ENCODE results near the gene DDX3X. TPM values are rescaled to one million over a fixed set of nuclear protein-coding genes. Genes with fewer than 3 reads are reported as not detected.
A peak's percentile ranks its signal among the peaks of the same experiment; 100 is the strongest.
"Not testable (repeated sequence)": the region's sequence is repeated elsewhere in the genome, so short reads cannot be mapped to it uniquely, and the experiment has no call there.

The DDX3X gene
- total RNA-seq (2014; rRNA removed; shearing (Covaris generic)) (69.6 and 75.1 TPM in 2 replicates), total RNA-seq (2022) (85.0 and 96.4 TPM in 2 replicates), Bru-seq, nascent RNA (percentile 96 among the genes with signal in this experiment), BruChase-seq, experiment 1, labeled RNA remaining after a 6-hour chase (percentile 84 among the genes with signal in this experiment), BruChase-seq, experiment 2, labeled RNA remaining after a 2-hour chase (percentile 89 among the genes with signal in this experiment)
- long read RNA-seq, full-length matches to known transcripts = 3 of 26 reads
- long read RNA-seq, partial matches to known transcripts = 6 of 26 reads
- long read RNA-seq, other reads (novel, unspliced or antisense) = 17 of 26 reads

- no TSS peak for BruUV-seq (replicated peaks)
- peak; percentile 90 for DNase-seq (ENCODE audit: low spot score)
- peak within 1 kb of the TSS; percentile 97 for H3K4me2 ChIP-seq (ENCODE audit: low read length)
- H3K9me2 ChIP-seq (ENCODE audit: insufficient read depth, low read length) = no peaks in the 10 kb centered on the region
- H2AFZ ChIP-seq (ENCODE audit: low read length) = peak within 1 kb of the TSS; percentile 71
- peak within 1 kb of the TSS; percentile 100 for H3K4me3 ChIP-seq (ENCODE audit: low read depth, low read length, poor library complexity, severe bottlenecking)
- TF ChIP-seq CTCF (conservative IDR thresholded peaks at IDR 0.05; ENCODE audit: low read length) = no peak
- TF ChIP-seq EZH2phosphoT487 (IDR thresholded peaks at IDR 0.05; ENCODE audit: borderline replicate concordance, low read depth, low read length) = no peak
- H4K20me1 ChIP-seq (ENCODE audit: insufficient read depth, low read length) = peaks cover 33% of the 10 kb centered on the region
- H3K4me1 ChIP-seq (ENCODE audit: insufficient read depth, low read length, poor library complexity, severe bottlenecking) = peaks cover 50% of the 10 kb centered on the region
- H3K79me2 ChIP-seq (ENCODE audit: insufficient read depth, low read depth, low read length) = peaks cover 61% of the 10 kb centered on the region
- peaks cover 46% of the 10 kb centered on the region for H3K36me3 ChIP-seq (ENCODE audit: insufficient read depth, low read length)
- CTCF ChIA-PET (ENCODE audit: unreplicated experiment) = interaction anchor here (0.6 kb wide), 1 partner anchor 54 kb away, joined by 6 read pairs; no protein-coding TSS in a partner anchor
- peak within 1 kb of the TSS; percentile 93 for H3K27ac ChIP-seq (ENCODE audit: low read depth, low read length, poor library complexity, severe bottlenecking)
- intact Hi-C loops (cut with micrococcal nuclease; ENCODE audit: unreplicated experiment) = loop anchor here (1.0 to 10.0 kb wide), 5 partner anchors 58 to 599 kb away; partner anchors contain the start of genes MED14 and USP9X
- POLR2A ChIA-PET = interaction anchor here (0.6 to 1.3 kb wide), 7 partner anchors 9 to 436 kb away, joined by 3 to 9 read pairs (median 3); partner anchors contain the start of gene USP9X
- no peaks in the 10 kb centered on the region for H3K9me3 ChIP-seq (ENCODE audit: low read length)
These were observed at the start of gene DDX3X for GRCh38 chrX:41333744-41334362. Gene DDX3X (plus strand): TSS chrX:41334162. CDS start chrX:41334253, 91 bp downstream.

GRCh38 chrX:41285928-41286327 is 48.0 kb upstream of the DDX3X start:
- H3K79me2 ChIP-seq (ENCODE audit: insufficient read depth, low read depth, low read length); DNase-seq (ENCODE audit: low spot score); CTCF ChIA-PET (ENCODE audit: unreplicated experiment); BruUV-seq (replicated peaks); H2AFZ ChIP-seq (ENCODE audit: low read length); H3K9me3 ChIP-seq (ENCODE audit: low read length); H3K4me1 ChIP-seq (ENCODE audit: insufficient read depth, low read length, poor library complexity, severe bottlenecking); H3K27ac ChIP-seq (ENCODE audit: low read depth, low read length, poor library complexity, severe bottlenecking); POLR2A ChIA-PET; H4K20me1 ChIP-seq (ENCODE audit: insufficient read depth, low read length); H3K4me2 ChIP-seq (ENCODE audit: low read length); H3K9me2 ChIP-seq (ENCODE audit: insufficient read depth, low read length); intact Hi-C loops (cut with micrococcal nuclease; ENCODE audit: unreplicated experiment); H3K4me3 ChIP-seq (ENCODE audit: low read depth, low read length, poor library complexity, severe bottlenecking); H3K36me3 ChIP-seq (ENCODE audit: insufficient read depth, low read length): not testable (repeated sequence)

- no peaks in the 10 kb centered on the region for H3K9me2 ChIP-seq (ENCODE audit: insufficient read depth, low read length)
- BruUV-seq (replicated peaks) = no TSS peak
- ChIA-PET CTCF (ENCODE audit: unreplicated experiment) (no interaction called here), POLR2A (no interaction called here)
- no peaks in the 10 kb centered on the region for H3K4me1 ChIP-seq (ENCODE audit: insufficient read depth, low read length, poor library complexity, severe bottlenecking)
- TF ChIP-seq EZH2phosphoT487 (IDR thresholded peaks at IDR 0.05; ENCODE audit: borderline replicate concordance, low read depth, low read length) (no peak), CTCF (conservative IDR thresholded peaks at IDR 0.05; ENCODE audit: low read length) (no peak)
- H3K4me2 ChIP-seq (ENCODE audit: low read length) = no peak overlapping the region
- intact Hi-C loops (cut with micrococcal nuclease; ENCODE audit: unreplicated experiment) = no loop called here
- no peaks in the 10 kb centered on the region for H3K79me2 ChIP-seq (ENCODE audit: insufficient read depth, low read depth, low read length)
- no peaks in the 10 kb centered on the region for H4K20me1 ChIP-seq (ENCODE audit: insufficient read depth, low read length)
- H3K27ac ChIP-seq (ENCODE audit: low read depth, low read length, poor library complexity, severe bottlenecking) = no peak overlapping the region
- no peak overlapping the region for H2AFZ ChIP-seq (ENCODE audit: low read length)
- no peaks in the 10 kb centered on the region for H3K36me3 ChIP-seq (ENCODE audit: insufficient read depth, low read length)
- H3K4me3 ChIP-seq (ENCODE audit: low read depth, low read length, poor library complexity, severe bottlenecking) = no peak overlapping the region
- DNase-seq (ENCODE audit: low spot score) = no peak
- H3K9me3 ChIP-seq (ENCODE audit: low read length) = 0 out of 2 replicates have a peak, but pooled peaks cover 6% of the 10 kb centered on the region
These were observed 45.3 kb upstream of the DDX3X start for GRCh38 chrX:41288641-41289040.

Measured in OCI-LY7 (cell line).